OCI-LY1 (cell line): ENCODE data around the gene VTI1A.

Source experiments
- H2AFZ ChIP-seq: fragments of 200-600 bp; sonication (generic), shearing (Covaris generic); 2 replicates; pipeline ENCODE4 v1.6.0; 2014; ENCODE audit warnings: antibody characterized with exemption, mild to moderate bottlenecking, low read length
- H3F3A ChIP-seq: fragments of 200-600 bp; sonication (generic), shearing (Covaris generic); 2 replicates; pipeline ENCODE4 v1.6.0; 2014; ENCODE audit warnings: mild to moderate bottlenecking, antibody characterized with exemption, low read length, moderate library complexity; ENCODE audit not compliant: insufficient read depth
- H3K27ac ChIP-seq: fragments of 200-600 bp; sonication (generic); 2 replicates; pipeline ENCODE4 v1.5.1; 2014; ENCODE audit warnings: low read length, mixed run types, mild to moderate bottlenecking, low read depth; ENCODE audit not compliant: poor library complexity, severe bottlenecking
- H3K27me3 ChIP-seq: fragments of 200-600 bp; sonication (generic); 2 replicates; pipeline ENCODE4 v1.6.0; 2014; ENCODE audit warnings: antibody characterized with exemption, mild to moderate bottlenecking, low read length, moderate library complexity; ENCODE audit not compliant: insufficient read depth
- H3K36me3 ChIP-seq: fragments of 200-600 bp; sonication (generic); 2 replicates; pipeline ENCODE4 v1.6.1; 2014; ENCODE audit warnings: mild to moderate bottlenecking, antibody characterized with exemption, low read length, moderate library complexity, mixed read lengths; ENCODE audit not compliant: insufficient read depth
- H3K4me1 ChIP-seq: fragments of 200-600 bp; sonication (generic); 2 replicates; pipeline ENCODE4 v1.5.1; 2014; ENCODE audit warnings: mild to moderate bottlenecking, low read length, moderate library complexity; ENCODE audit not compliant: insufficient read depth, severe bottlenecking
- H3K4me2 ChIP-seq: fragments of 200-600 bp; sonication (generic), shearing (Covaris generic); 2 replicates; pipeline ENCODE4 v1.6.1; 2014; ENCODE audit warnings: low read length
- H3K4me3 ChIP-seq: fragments of 200-600 bp; sonication (generic); 2 replicates; pipeline ENCODE4 v1.5.1; 2014; ENCODE audit warnings: low read length, low read depth, mild to moderate bottlenecking, mixed read lengths; ENCODE audit not compliant: poor library complexity, severe bottlenecking
- H3K79me2 ChIP-seq: fragments of 200-600 bp; shearing (Covaris generic); 2 replicates; pipeline ENCODE4 v1.6.1; 2016; ENCODE audit warnings: mixed run types, low read length, mixed read lengths; ENCODE audit not compliant: insufficient read depth
- H3K9ac ChIP-seq: fragments of 200-600 bp; sonication (generic), shearing (Covaris generic); 2 replicates; pipeline ENCODE4 v1.6.1; 2014; ENCODE audit warnings: mild to moderate bottlenecking, low read length, mixed read lengths
- H3K9me2 ChIP-seq: fragments of 200-600 bp; sonication (generic), shearing (Covaris generic); 2 replicates; pipeline ENCODE4 v1.6.1; 2014; ENCODE audit warnings: low read depth, mild to moderate bottlenecking, low read length, mixed read lengths
- H3K9me3 ChIP-seq: fragments of 200-600 bp; shearing (Covaris generic); 2 replicates; pipeline ENCODE4 v1.6.1; 2014; ENCODE audit warnings: low read length, mixed read lengths
- H4K20me1 ChIP-seq: fragments of 200-600 bp; sonication (generic), shearing (Covaris generic); 2 replicates; pipeline ENCODE4 v1.6.0; 2016; ENCODE audit warnings: mild to moderate bottlenecking, low read length; ENCODE audit not compliant: insufficient read depth
- CTCF ChIP-seq: fragments of 200-600 bp; sonication (generic), shearing (Covaris generic); IDR thresholded peaks from 2 replicates; pipeline ENCODE4 v1.5.1; 2017; ENCODE audit warnings: mild to moderate bottlenecking, antibody characterized with exemption, low read length, moderate library complexity, mixed read lengths
- EZH2 ChIP-seq: fragments of 200-600 bp; sonication (generic), shearing (Covaris generic); IDR thresholded peaks from 2 replicates; pipeline ENCODE4 v1.8.0; 2017; ENCODE audit warnings: borderline replicate concordance, mixed run types, mild to moderate bottlenecking, antibody characterized with exemption, low read length, moderate library complexity, mixed read lengths

VTI1A gene

GRCh38 chr10:112844681-112845544, 397.9 kb downstream of the VTI1A start:
- Histone ChIP-seq H3K9me3 (0 out of 2 replicates have a peak, but pooled peaks cover 2% of the 10 kb centered on the region), H2AFZ (no peak overlapping the region), H3K9me2 (no peaks in the 10 kb centered on the region), H3K79me2 (no peaks in the 10 kb centered on the region), H3K4me3 (no peak overlapping the region), H3K27ac (no peak overlapping the region), H3K9ac (no peak overlapping the region), H4K20me1 (no peaks in the 10 kb centered on the region), H3F3A (no peaks in the 10 kb centered on the region), H3K27me3 (no peaks in the 10 kb centered on the region), H3K4me1 (no peaks in the 10 kb centered on the region), H3K4me2 (no peak overlapping the region), H3K36me3 (no peaks in the 10 kb centered on the region)
- TF ChIP-seq CTCF = no peak

- no peaks in the 10 kb centered on the region for H4K20me1 ChIP-seq
- H3K27ac ChIP-seq = no peak overlapping the region
- H3K4me2 ChIP-seq = no peak overlapping the region
- no peaks in the 10 kb centered on the region for H3F3A ChIP-seq
- no peaks in the 10 kb centered on the region for H3K79me2 ChIP-seq
- H3K36me3 ChIP-seq = no peaks in the 10 kb centered on the region
- no peaks in the 10 kb centered on the region for H3K27me3 ChIP-seq
- H3K9me2 ChIP-seq = no peaks in the 10 kb centered on the region
- H3K4me1 ChIP-seq = no peaks in the 10 kb centered on the region
- 0 out of 2 replicates have a peak, but pooled peaks cover 2% of the 10 kb centered on the region for H3K9me3 ChIP-seq
- no peak overlapping the region for H2AFZ ChIP-seq
- H3K4me3 ChIP-seq = no peak overlapping the region
- TF ChIP-seq EZH2 (no peak), CTCF (no peak)
- H3K9ac ChIP-seq = no peak overlapping the region
Measured at GRCh38 chr10:112847778-112848177, 400.8 kb downstream of the VTI1A start.

GRCh38 chr10:112848228-112848627, 401.2 kb downstream of the VTI1A start:
- Histone ChIP-seq H3K36me3 (no peaks in the 10 kb centered on the region), H3K9me3 (0 out of 2 replicates have a peak, but pooled peaks cover 2% of the 10 kb centered on the region), H3K9me2 (no peaks in the 10 kb centered on the region), H3K27ac (no peak overlapping the region), H2AFZ (no peak overlapping the region), H3K27me3 (no peaks in the 10 kb centered on the region), H3K4me2 (no peak overlapping the region), H3K4me3 (no peak overlapping the region), H3K4me1 (no peaks in the 10 kb centered on the region), H3K9ac (no peak overlapping the region), H4K20me1 (no peaks in the 10 kb centered on the region), H3F3A (no peaks in the 10 kb centered on the region), H3K79me2 (no peaks in the 10 kb centered on the region)
- TF ChIP-seq EZH2 (no peak), CTCF (no peak)
